Neural progenitor cell (in vitro differentiated cells): ENCODE measurements around the gene ZNF786. TPM values are rescaled to one million over a fixed set of nuclear protein-coding genes. Genes with fewer than 3 reads are reported as not detected.

Experiments
- DNase-seq: peaks from one replicate; pipeline ENCODE4 v3.0.0-alpha.2; 2016; ENCODE audit warnings: low spot score
- H2AFZ ChIP-seq: fragments of 200-600 bp; sonication (generic); replicated peaks from 2 replicates; pipeline ENCODE4 v1.6.1; 2016; ENCODE audit warnings: antibody characterized with exemption
- H3F3A ChIP-seq: fragments of 200-600 bp; sonication (generic); 2 replicates; pipeline ENCODE4 v1.6.1; 2016; ENCODE audit warnings: antibody characterized with exemption, low read depth
- H3K27ac ChIP-seq: fragments of 200-600 bp; sonication (generic); 2 replicates; pipeline ENCODE4 v1.5.1; 2016; ENCODE audit warnings: mild to moderate bottlenecking
- H3K27me3 ChIP-seq: fragments of 200-600 bp; sonication (generic); 2 replicates; pipeline ENCODE4 v1.6.1; 2016; ENCODE audit warnings: mild to moderate bottlenecking, moderate library complexity
- H3K36me3 ChIP-seq: fragments of 200-600 bp; sonication (generic); 2 replicates; pipeline ENCODE4 v1.5.1; 2016
- H3K4me1 ChIP-seq: fragments of 200-600 bp; sonication (generic); 2 replicates; pipeline ENCODE4 v1.6.1; 2016; ENCODE audit warnings: mixed run types
- H3K4me2 ChIP-seq: fragments of 200-600 bp; sonication (generic); 2 replicates; pipeline ENCODE4 v1.6.1; 2016
- H3K4me3 ChIP-seq: fragments of 200-600 bp; sonication (generic); 2 replicates; pipeline ENCODE4 v1.5.1; 2016
- H3K79me2 ChIP-seq: fragments of 200-600 bp; sonication (generic); 2 replicates; pipeline ENCODE4 v1.6.1; 2016; ENCODE audit warnings: low read depth
- H3K9ac ChIP-seq: fragments of 200-600 bp; sonication (generic); 2 replicates; pipeline ENCODE4 v1.6.1; 2016
- H3K9me3 ChIP-seq: fragments of 200-600 bp; sonication (generic); 2 replicates; pipeline ENCODE4 v1.5.1; 2016; ENCODE audit warnings: low read depth
- H4K20me1 ChIP-seq: fragments of 200-600 bp; sonication (generic); 2 replicates; pipeline ENCODE4 v1.6.1; 2016; ENCODE audit warnings: low read depth
- H3K27ac Mint-ChIP-seq: 3 replicates; pipeline ENCODE4 v1.8.0; 2021; ENCODE audit warnings: mixed read lengths
- H3K27me3 Mint-ChIP-seq: 2 replicates; pipeline ENCODE4 v1.8.0; 2022; ENCODE audit warnings: low read depth, mild to moderate bottlenecking, inconsistent platforms, moderate library complexity, mixed read lengths; ENCODE audit not compliant: insufficient read depth
- H3K36me3 Mint-ChIP-seq: 3 replicates; pipeline ENCODE4 v1.8.0; 2021; ENCODE audit warnings: mixed read lengths
- H3K4me1 Mint-ChIP-seq: 3 replicates; pipeline ENCODE4 v1.8.0; 2021; ENCODE audit warnings: mixed read lengths
- H3K4me3 Mint-ChIP-seq: 3 replicates; pipeline ENCODE4 v1.8.0; 2021; ENCODE audit warnings: mild to moderate bottlenecking, moderate library complexity, mixed read lengths
- H3K9me3 Mint-ChIP-seq: 3 replicates; pipeline ENCODE4 v1.8.0; 2020; ENCODE audit warnings: mixed read lengths
- EZH2 ChIP-seq: fragments of 200-600 bp; sonication (generic); IDR thresholded peaks from 2 replicates; pipeline ENCODE4 v1.6.1; 2017; ENCODE audit warnings: antibody characterized with exemption, mild to moderate bottlenecking, moderate library complexity
- EZH2phosphoT487 ChIP-seq: fragments of 200-600 bp; sonication (generic); IDR thresholded peaks from 2 replicates; pipeline ENCODE4 v1.6.1; 2017; ENCODE audit warnings: antibody characterized with exemption
- total RNA-seq: library from RNA; depleted of rRNA; stranded (reverse); fragments of >200 nt; gene quantifications from 2 replicates; pipeline ENCODE4 v1.2.3, GENCODE V29; 2015; ENCODE audit warnings: low replicate concordance
- TF ChIP-seq, protein P1 (sequence below): fragments of 200-600 bp; sonication (generic); IDR thresholded peaks from 2 replicates; pipeline ENCODE4 v1.5.1; 2017; ENCODE audit warnings: antibody characterized with exemption, mild to moderate bottlenecking

ZNF786 gene, protein sequence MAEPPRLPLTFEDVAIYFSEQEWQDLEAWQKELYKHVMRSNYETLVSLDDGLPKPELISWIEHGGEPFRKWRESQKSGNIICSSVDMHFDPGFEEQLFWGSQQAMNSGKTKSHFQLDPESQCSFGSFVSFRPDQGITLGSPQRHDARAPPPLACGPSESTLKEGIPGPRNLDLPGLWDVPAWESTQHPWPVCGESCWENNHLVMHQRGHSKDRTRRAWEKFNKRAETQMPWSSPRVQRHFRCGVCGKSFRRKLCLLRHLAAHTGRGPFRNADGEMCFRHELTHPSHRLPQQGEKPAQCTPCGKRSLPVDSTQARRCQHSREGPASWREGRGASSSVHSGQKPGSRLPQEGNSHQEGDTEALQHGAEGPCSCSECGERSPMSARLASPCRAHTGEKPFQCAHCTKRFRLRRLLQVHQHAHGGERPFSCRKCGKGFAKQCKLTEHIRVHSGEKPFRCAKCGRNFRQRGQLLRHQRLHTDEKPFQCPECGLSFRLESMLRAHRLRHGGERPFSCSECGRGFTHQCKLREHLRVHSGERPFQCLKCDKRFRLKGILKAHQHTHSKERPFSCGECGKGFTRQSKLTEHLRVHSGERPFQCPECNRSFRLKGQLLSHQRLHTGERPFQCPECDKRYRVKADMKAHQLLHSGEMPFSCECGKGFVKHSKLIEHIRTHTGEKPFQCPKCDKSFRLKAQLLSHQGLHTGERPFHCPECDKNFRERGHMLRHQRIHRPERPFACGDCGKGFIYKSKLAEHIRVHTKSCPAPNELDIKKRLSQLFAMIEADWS
- total RNA-seq = 6.3 and 11.5 TPM in 2 replicates

DNA sequence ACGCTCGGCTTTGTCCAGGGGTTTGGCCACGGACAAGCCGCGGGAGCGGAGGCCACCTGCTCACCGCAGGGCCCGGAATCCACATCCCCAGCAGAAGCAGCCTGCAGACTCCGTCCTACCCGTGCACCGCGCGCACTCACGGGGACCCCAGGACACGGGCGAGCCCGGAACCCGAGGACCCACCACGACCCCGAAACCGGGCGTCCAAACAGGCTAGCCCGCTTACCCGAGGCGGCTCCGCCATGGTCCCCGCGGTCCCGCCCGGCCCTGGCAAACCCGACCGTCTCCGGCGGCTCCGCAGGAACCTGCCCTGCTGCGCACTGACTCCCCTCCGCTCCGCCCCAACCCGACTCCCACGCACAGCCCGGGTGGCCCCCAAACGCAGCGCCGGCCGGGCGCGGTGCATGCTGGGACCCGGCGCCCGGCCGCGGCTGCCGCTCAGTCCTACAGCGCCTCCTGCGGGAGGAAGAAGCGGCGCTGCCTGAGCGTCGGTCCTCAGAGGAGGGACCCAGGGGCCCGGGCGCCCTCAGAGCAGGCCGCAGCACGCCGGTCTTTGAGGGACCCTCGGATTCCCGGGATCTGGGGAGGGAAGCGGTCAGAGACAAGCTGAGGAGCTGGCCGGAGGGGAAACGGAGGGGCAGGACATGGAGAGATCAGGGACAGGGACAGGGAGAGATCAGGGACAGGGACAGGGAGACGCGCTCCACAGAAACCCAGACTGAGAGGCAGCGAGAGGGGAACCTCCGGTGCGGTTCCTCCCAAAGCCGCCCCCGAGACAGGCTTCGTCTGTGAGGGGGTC is at the start of gene ZNF786:
Gene ZNF786 (minus strand): TSS at position 322 of the 799 bp plus-strand sequence. CDS start 78 bp downstream, at position 244.
- Mint-ChIP-seq H3K27me3 (peaks cover 4% of the 10 kb centered on the region), H3K27ac (peak within 1 kb of the TSS; percentile 99), H3K4me1 (peaks cover 8% of the 10 kb centered on the region), H3K36me3 (peaks cover 22% of the 10 kb centered on the region), H3K4me3 (peak within 1 kb of the TSS; percentile 93), H3K9me3 (peaks cover 23% of the 10 kb centered on the region)
- Histone ChIP-seq H2AFZ (peak within 1 kb of the TSS; percentile 98), H3K4me1 (no peaks in the 10 kb centered on the region), H3K9ac (peak within 1 kb of the TSS; percentile 71), H3K36me3 (peaks cover 7% of the 10 kb centered on the region), H3K27ac (peak within 1 kb of the TSS; percentile 81), H4K20me1 (no peaks in the 10 kb centered on the region), H3F3A (peaks cover 3% of the 10 kb centered on the region), H3K9me3 (peaks cover under 1% of the 10 kb centered on the region), H3K4me2 (peak within 1 kb of the TSS; percentile 80), H3K79me2 (peaks cover 46% of the 10 kb centered on the region), H3K4me3 (peak within 1 kb of the TSS; percentile 94), H3K27me3 (no peaks in the 10 kb centered on the region)
- no peak for TF ChIP-seq EZH2
- TF ChIP-seq EZH2phosphoT487 = peak; percentile 36
- TF ChIP-seq, protein P1, sequence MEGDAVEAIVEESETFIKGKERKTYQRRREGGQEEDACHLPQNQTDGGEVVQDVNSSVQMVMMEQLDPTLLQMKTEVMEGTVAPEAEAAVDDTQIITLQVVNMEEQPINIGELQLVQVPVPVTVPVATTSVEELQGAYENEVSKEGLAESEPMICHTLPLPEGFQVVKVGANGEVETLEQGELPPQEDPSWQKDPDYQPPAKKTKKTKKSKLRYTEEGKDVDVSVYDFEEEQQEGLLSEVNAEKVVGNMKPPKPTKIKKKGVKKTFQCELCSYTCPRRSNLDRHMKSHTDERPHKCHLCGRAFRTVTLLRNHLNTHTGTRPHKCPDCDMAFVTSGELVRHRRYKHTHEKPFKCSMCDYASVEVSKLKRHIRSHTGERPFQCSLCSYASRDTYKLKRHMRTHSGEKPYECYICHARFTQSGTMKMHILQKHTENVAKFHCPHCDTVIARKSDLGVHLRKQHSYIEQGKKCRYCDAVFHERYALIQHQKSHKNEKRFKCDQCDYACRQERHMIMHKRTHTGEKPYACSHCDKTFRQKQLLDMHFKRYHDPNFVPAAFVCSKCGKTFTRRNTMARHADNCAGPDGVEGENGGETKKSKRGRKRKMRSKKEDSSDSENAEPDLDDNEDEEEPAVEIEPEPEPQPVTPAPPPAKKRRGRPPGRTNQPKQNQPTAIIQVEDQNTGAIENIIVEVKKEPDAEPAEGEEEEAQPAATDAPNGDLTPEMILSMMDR = peak; percentile 85
- peak; percentile 95 for DNase-seq

DNA sequence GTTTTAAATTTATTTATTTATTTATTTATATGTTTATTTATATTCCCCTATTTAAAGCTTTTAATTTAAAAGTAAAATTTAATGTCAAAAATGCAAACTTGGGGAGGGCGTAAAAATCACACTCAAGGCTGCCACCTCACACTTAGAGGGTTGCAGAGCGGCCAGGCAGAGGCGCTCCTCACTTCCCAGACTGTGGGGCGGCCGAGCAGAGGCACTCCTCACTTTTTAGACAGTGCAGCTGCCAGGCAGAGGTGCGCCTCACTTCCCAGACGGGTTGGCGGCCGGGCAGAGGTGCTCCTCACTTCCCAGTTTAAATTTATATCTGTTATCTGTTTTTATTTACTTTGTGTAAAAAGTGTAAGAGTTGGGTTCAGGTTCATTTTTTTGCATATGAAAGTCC is 45.6 kb upstream of the ZNF786 start:
- Mint-ChIP-seq H3K9me3 (peaks cover 2% of the 10 kb centered on the region), H3K27me3 (no peaks in the 10 kb centered on the region), H3K4me1 (no peaks in the 10 kb centered on the region), H3K4me3 (no peak overlapping the region), H3K27ac (no peak overlapping the region), H3K36me3 (peaks cover 4% of the 10 kb centered on the region)
- Histone ChIP-seq H3K36me3 (no peaks in the 10 kb centered on the region), H3K9ac (no peak overlapping the region), H3K4me1 (no peaks in the 10 kb centered on the region), H3K4me3 (no peak overlapping the region), H3K27ac (no peak overlapping the region), H3K79me2 (no peaks in the 10 kb centered on the region), H3K4me2 (no peak overlapping the region), H3K27me3 (no peaks in the 10 kb centered on the region), H3F3A (no peaks in the 10 kb centered on the region), H3K9me3 (no peaks in the 10 kb centered on the region), H2AFZ (no peak overlapping the region), H4K20me1 (no peaks in the 10 kb centered on the region)
- DNase-seq = no peak
- no peak for TF ChIP-seq EZH2
- TF ChIP-seq, protein P1 = no peak
- TF ChIP-seq EZH2phosphoT487 = no peak

DNA sequence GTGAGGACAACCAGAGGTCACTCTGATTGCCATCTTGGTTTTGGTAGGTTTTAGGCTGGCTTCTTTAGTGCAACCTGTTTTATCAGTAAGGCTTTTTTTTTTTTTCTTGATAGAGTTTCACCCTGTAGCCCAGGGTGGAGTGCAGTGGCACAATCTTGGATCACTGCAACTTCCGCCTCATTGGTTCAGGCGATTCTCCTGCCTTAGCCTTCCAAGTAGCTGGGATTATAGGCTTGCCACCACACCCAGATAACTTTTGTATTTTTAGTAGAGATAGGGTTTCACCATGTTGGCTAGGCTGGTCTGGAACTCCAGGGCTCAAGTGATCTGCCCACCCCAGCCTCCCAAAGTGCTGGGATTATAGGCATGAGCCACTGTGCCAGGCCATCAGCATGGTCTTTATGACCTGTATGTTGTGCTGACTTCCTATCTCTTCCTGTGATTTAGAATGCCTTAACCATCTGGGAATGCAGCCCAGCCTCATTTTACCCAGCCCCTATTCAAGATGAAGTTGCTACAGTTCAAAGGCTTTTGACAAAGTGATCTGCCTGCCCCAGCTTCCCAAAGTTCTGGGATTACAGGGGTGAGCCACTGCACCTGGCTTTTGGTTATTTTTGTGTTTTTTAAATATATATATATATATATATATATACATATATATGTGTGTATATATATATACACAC is 42.7 kb upstream of the ZNF786 start:
- Histone ChIP-seq H3K9ac (no peak overlapping the region), H3K27me3 (no peaks in the 10 kb centered on the region), H3K36me3 (peaks cover 8% of the 10 kb centered on the region), H4K20me1 (no peaks in the 10 kb centered on the region), H3K4me1 (peaks cover under 1% of the 10 kb centered on the region), H3K27ac (no peak overlapping the region), H3K4me2 (no peak overlapping the region), H3K4me3 (no peak overlapping the region), H2AFZ (no peak overlapping the region), H3F3A (peaks cover 3% of the 10 kb centered on the region), H3K9me3 (no peaks in the 10 kb centered on the region), H3K79me2 (peaks cover 3% of the 10 kb centered on the region)
- TF ChIP-seq EZH2 (no peak), EZH2phosphoT487 (no peak)
- TF ChIP-seq, protein P1 = no peak
- Mint-ChIP-seq H3K4me1 (no peaks in the 10 kb centered on the region), H3K36me3 (peaks cover 13% of the 10 kb centered on the region), H3K9me3 (peaks cover 9% of the 10 kb centered on the region), H3K27me3 (peaks cover 2% of the 10 kb centered on the region), H3K4me3 (no peak overlapping the region), H3K27ac (no peak overlapping the region)
- DNase-seq = no peak
